GM12873 (cell line): Measurements from ENCODE around the gene SH2D3A.
A peak's percentile ranks its signal among the peaks of the same experiment; 100 is the strongest.

Experiments used
- TF ChIP-seq, protein P1 (sequence below): IDR thresholded peaks from 2 replicates; pipeline ENCODE4 v1.5.1; 2012; ENCODE audit warnings: low read depth, mild to moderate bottlenecking, moderate library complexity, low read length, control low read depth; ENCODE audit not compliant: insufficient read depth; ENCODE audit errors: missing control alignments

SH2D3A gene

DNA sequence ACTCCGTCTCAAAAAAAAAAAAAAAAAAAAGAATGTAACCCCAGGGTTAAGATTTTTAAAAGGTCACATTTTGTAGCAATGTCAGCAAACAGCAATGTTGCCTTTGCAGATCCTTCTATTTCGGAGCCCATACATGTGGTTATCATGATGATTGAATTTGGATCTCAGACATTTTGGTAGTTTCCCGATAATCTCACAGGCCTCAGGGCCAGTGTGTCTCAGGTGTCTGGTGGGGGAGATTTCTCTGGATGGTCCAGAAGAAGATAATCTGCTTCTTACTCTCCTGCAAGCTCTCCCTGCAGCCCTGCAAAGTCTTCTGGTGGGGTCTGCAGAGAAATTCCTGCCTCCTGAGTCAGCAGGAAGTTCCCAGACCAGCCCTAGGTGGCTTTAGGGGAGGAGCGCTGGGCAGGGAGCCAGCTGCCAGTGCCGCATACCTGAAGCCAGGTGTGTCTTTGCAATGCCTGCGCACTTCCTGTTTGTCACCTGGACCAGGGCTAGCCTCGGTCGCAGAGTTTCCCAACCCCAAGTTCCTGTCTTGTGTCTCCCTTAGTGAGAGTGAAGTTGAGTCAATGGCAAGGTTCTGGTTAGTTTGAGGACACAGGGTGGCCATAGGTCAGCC is 1.4 kb downstream of the SH2D3A start:
- TF ChIP-seq, protein P1, sequence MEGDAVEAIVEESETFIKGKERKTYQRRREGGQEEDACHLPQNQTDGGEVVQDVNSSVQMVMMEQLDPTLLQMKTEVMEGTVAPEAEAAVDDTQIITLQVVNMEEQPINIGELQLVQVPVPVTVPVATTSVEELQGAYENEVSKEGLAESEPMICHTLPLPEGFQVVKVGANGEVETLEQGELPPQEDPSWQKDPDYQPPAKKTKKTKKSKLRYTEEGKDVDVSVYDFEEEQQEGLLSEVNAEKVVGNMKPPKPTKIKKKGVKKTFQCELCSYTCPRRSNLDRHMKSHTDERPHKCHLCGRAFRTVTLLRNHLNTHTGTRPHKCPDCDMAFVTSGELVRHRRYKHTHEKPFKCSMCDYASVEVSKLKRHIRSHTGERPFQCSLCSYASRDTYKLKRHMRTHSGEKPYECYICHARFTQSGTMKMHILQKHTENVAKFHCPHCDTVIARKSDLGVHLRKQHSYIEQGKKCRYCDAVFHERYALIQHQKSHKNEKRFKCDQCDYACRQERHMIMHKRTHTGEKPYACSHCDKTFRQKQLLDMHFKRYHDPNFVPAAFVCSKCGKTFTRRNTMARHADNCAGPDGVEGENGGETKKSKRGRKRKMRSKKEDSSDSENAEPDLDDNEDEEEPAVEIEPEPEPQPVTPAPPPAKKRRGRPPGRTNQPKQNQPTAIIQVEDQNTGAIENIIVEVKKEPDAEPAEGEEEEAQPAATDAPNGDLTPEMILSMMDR = no peak

DNA sequence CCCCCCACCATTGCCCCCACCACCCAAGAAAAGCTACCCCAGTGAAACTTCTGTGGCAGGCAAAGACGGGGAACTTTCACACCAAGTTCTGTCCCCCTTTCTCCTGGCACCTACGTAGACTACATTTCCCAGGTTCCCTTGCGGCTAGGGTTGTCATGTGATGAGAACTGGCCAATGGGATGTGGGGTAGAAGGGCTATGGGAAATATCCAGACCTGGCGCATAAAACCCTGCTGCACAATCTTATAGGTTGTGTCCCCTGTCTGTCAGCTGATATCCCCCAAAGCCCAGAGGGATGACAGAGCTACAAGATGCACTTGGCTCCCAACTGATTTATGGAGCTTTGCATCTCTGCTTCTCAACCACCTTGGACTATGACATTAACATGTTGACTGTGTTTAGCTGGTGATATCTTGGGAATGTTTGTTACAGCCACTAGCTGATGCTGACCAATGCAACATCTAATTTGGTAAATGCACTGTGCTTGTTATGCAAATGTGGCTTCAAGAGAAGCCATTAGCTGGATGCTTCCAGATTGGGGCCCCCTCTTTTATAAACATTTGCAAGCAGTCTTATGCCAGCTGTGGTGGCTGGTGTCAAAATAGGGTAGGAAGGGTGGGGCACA is 6.1 kb downstream of the SH2D3A start:
- TF ChIP-seq, protein P1 = no peak

DNA sequence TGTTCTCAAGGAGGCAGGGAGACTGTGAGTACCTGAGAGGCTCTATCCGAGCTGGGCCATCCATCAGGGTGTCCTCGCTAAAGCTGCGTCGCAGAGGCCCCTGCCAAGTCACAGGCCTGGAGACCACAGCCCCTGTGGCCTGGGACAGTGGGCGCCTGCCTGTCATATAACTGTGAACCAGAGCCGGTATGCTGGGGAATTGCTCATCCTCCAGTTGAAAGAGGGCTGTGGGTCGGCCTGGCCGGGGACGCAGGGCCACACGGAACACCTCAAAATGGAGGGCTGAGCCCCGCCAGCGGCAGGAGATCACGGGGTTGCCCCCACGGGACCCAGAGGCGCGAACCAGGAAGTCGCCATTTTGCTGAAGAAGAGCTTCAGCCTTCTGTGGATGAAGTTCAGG is 6.6 kb downstream of the SH2D3A start:
- TF ChIP-seq, protein P1 = no peak

DNA sequence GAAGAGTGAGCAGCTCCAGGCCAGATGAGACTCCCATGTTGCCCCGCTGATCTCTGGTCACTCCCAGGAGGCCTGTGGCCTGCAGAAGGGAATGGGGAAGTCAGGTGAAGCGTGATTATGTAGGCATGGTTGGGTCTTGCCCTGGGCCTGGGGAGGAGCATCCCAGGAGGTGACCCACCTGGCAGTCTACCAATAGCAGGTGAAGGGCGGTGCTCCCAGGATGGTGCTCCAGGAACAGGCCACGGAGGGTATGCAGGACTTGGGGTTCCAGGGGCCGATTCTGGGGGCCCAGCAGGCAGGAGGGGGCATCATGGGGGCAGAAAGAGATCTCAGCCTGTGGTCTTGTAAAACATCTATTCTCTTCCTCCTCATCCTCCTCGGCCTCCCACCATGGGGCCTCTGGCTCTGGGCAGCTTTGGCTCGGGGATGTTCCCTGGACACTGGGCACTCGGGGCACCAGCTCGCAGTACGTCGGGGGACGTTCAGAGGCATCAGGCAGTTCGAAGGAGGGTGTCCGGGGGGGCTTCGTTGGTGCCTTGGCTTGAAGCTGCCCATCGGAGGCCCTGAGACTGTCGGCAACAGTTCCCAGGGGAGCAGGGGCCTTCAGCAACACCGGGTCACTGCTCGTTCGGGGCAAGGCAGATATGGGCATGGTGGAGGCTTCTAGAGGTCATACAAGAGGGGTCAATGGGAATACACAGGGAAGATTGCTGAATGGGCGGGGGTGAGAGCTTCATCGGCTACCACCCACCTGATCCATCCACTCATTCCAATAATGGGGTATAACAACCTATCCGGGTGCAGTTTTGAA is 12.4 kb downstream of the SH2D3A start:
- TF ChIP-seq, protein P1 = no peak

DNA sequence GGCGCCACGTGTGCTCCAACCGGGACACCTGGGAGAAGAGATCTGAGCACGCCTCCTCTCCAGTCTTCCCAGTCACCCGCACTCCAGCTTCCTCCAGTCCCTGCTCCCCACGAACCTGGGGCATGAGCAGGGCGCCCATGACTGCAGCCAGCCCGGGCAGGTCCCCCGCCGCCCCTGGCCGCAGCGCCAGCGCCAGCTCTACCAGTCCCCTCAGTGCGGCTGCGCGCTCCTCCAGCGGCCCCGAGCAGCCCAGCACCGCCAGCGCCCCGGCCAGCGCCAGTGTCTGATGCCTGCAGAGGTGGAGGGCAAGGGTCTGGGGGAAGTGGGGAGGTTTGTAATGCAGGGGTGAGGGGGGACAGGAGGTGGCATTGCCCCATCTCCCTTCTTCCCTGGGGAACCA is 13.1 kb downstream of the SH2D3A start:
- TF ChIP-seq, protein P1 = no peak

DNA sequence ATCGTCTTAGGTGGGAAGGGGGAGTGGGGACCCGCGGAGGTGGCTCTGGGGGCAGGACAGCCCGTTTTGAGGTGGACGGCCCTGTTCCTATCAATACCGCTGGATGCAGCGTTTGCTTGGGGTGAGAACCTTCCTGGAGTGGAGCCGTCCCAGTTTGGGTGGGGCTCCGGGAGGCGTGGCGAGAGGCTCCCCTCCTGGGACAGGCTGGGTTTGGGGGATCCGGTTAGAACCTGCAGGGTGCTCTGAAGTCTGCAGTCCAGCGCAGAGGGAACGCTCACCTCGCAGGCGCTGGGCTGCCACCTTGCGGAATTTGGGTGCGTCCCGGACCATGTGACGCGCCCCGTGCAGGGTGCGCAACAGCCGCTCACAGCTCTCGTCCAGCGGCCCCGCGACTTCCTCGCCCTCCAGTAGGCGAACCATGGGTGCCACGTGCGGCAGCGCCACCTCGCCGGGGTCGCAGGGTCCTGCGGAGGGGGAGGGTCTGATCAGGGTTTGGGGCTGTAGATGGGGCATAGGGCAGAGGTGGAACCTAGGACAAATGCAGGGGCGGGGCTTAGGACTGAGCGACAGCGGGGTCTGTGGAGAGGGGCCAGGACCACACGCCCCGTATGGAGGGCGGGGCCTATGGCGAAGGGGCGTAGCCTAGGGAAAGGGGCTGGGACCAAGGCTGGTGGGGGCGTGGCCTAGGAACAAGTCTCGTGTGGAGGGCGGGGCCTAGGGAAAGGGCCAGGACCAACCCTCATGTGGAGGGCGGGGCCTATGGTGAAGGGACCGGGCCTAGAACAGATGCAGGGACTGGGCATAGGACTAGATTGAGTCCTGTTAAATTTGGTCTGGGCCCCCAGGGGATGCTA is 13.8 kb downstream of the SH2D3A start:
- TF ChIP-seq, protein P1 = peak; percentile 61
